ENCODE results near the gene PIGS. TPM values are rescaled to one million over a fixed set of nuclear protein-coding genes. Genes with fewer than 3 reads are reported as not detected.

The PIGS gene
- total RNA-seq, 4 donors from 2014 or later = 41.9 to 55.5 (median 47.2) TPM

- no peak for TF ChIP-seq POLR2A (IDR thresholded peaks at IDR 0.05; ENCODE audit: low read depth)
- TF ChIP-seq POLR2AphosphoS5 (IDR thresholded peaks at IDR 0.05) = peak in 1 of 2 donors; percentile 10
- TF ChIP-seq CTCF (IDR thresholded peaks at IDR 0.05) = no peak
- 4% methylated on average over 9 of the region's 39 CpGs for WGBS
- Histone ChIP-seq H3K27me3 (no peaks in the 10 kb centered on the region), H3K4me3 (peak overlapping the region; percentile 76 to 92 (median 86)), H3K4me1 (peaks cover 29 to 43% (median 36%) of the 10 kb centered on the region in 4 donors), H3K27ac (replicated peaks in 1 of 4) (peak overlapping the region; percentile 73 to 88 (median 78)), H3K36me3 (peaks cover 0 to 9% (median 2%) of the 10 kb centered on the region in 4 donors), H3K9me3 (no peaks in the 10 kb centered on the region)
- intact Hi-C loops (cut with DNase I) = no loop called here
- DNase-seq (ENCODE audit: extremely low spot score) = no peak
These were observed 486 bp downstream of the PIGS start for GRCh38 chr17:28570716-28571360.

GRCh38 chr17:28569446-28569845, 1.9 kb downstream of the PIGS start:
- intact Hi-C loops (cut with DNase I) = no loop called here
- peaks cover 24 to 36% (median 30%) of the 10 kb centered on the region in 4 donors for H3K4me1 ChIP-seq
- H3K27ac ChIP-seq (replicated peaks in 1 of 4) = no peak overlapping the region
- H3K4me3 ChIP-seq = no peak overlapping the region
- TF ChIP-seq EP300 (IDR thresholded peaks at IDR 0.05) (no peak), POLR2AphosphoS5 (IDR thresholded peaks at IDR 0.05) (no peak), CTCF (IDR thresholded peaks at IDR 0.05) (no peak), POLR2A (IDR thresholded peaks at IDR 0.05; ENCODE audit: low read depth) (no peak)
- WGBS = 90% methylated on average over 1 of the region's 1 CpG
- H3K36me3 ChIP-seq = peaks cover 0 to 15% (median 2%) of the 10 kb centered on the region in 4 donors
- no peak for DNase-seq (ENCODE audit: extremely low spot score)
- no peaks in the 10 kb centered on the region for H3K27me3 ChIP-seq
- no peaks in the 10 kb centered on the region for H3K9me3 ChIP-seq

GRCh38 chr17:28567604-28568003, 3.7 kb downstream of the PIGS start:
- WGBS = 84% methylated on average over 3 of the region's 3 CpGs
- intact Hi-C loops (cut with DNase I) = no loop called here
- H3K9me3 ChIP-seq = no peaks in the 10 kb centered on the region
- no peak for TF ChIP-seq CTCF (IDR thresholded peaks at IDR 0.05)
- no peak for TF ChIP-seq POLR2AphosphoS5 (IDR thresholded peaks at IDR 0.05)
- no peak for TF ChIP-seq POLR2A (IDR thresholded peaks at IDR 0.05; ENCODE audit: low read depth)
- TF ChIP-seq EP300 (IDR thresholded peaks at IDR 0.05) = no peak
- H3K4me1 ChIP-seq = peaks cover 19 to 44% (median 36%) of the 10 kb centered on the region in 4 donors
- no peak overlapping the region for H3K4me3 ChIP-seq
- no peak overlapping the region for H3K27ac ChIP-seq (replicated peaks in 1 of 4)
- peaks cover 12 to 30% (median 16%) of the 10 kb centered on the region in 4 donors for H3K36me3 ChIP-seq
- no peaks in the 10 kb centered on the region for H3K27me3 ChIP-seq
- DNase-seq (ENCODE audit: extremely low spot score) = no peak

- Histone ChIP-seq H3K9me3 (no peaks in the 10 kb centered on the region), H3K27ac (replicated peaks in 1 of 4) (no peak overlapping the region), H3K4me1 (peaks cover 0 to 10% (median 9%) of the 10 kb centered on the region in 4 donors), H3K27me3 (no peaks in the 10 kb centered on the region), H3K4me3 (no peak overlapping the region), H3K36me3 (peaks cover 42 to 71% (median 56%) of the 10 kb centered on the region in 4 donors)
- DNase-seq (ENCODE audit: extremely low spot score) = no peak
- 98% methylated on average over 3 of the region's 3 CpGs for WGBS
- no peak for TF ChIP-seq CTCF (IDR thresholded peaks at IDR 0.05)
- TF ChIP-seq POLR2AphosphoS5 (IDR thresholded peaks at IDR 0.05) = peak in 1 of 2 donors; percentile 12
- intact Hi-C loops (cut with DNase I) = no loop called here
These were observed 7.8 kb downstream of the PIGS start for GRCh38 chr17:28563475-28563874.

GRCh38 chr17:28555022-28555421, 16.3 kb downstream of the PIGS start:
- H3K27ac ChIP-seq (replicated peaks in 1 of 4) = no peak overlapping the region
- TF ChIP-seq POLR2A (IDR thresholded peaks at IDR 0.05; ENCODE audit: low read depth) (no peak), CTCF (IDR thresholded peaks at IDR 0.05) (no peak), POLR2AphosphoS5 (IDR thresholded peaks at IDR 0.05) (no peak), EP300 (IDR thresholded peaks at IDR 0.05) (no peak)
- H3K27me3 ChIP-seq = no peaks in the 10 kb centered on the region
- WGBS = 90% methylated on average over 3 of the region's 3 CpGs
- DNase-seq (ENCODE audit: extremely low spot score) = no peak
- H3K4me1 ChIP-seq = peaks cover 16 to 28% (median 24%) of the 10 kb centered on the region in 4 donors
- intact Hi-C loops (cut with DNase I) = no loop called here
- no peak overlapping the region for H3K4me3 ChIP-seq
- H3K9me3 ChIP-seq = no peaks in the 10 kb centered on the region
- peaks cover 49 to 67% (median 65%) of the 10 kb centered on the region in 4 donors for H3K36me3 ChIP-seq
